HG03025 (cell line): ENCODE data around the gene PLAC1.

Experiments
- ATAC-seq: cut with Tn5 transposase; IDR thresholded peaks from one replicate; pipeline ENCODE4 v1.9.1; 2021; ENCODE audit warnings: mild to moderate bottlenecking, moderate library complexity; ENCODE audit not compliant: unreplicated experiment, low FRiP score

Gene PLAC1

DNA sequence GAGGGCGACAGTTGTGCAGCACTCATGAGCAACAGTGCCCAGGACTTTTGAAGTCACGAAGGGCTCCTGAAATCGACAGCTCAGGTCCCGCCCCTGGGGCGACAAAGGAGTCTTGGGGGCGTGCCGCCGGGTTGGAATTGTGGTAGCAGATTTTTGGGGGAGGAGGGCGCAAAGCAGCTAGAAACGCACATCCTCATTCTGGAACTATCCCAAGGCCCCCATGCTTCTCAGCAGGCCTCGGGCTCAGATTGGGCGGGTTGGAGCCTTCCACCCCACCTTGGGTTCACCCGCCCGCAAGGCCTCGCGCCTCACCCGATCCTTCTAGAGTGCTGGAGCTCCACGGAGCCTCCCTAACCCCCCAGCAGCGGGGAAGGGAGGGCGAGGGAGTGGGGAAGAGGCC, 112.8 kb downstream of the PLAC1 start:
- ATAC-seq: no peak

DNA sequence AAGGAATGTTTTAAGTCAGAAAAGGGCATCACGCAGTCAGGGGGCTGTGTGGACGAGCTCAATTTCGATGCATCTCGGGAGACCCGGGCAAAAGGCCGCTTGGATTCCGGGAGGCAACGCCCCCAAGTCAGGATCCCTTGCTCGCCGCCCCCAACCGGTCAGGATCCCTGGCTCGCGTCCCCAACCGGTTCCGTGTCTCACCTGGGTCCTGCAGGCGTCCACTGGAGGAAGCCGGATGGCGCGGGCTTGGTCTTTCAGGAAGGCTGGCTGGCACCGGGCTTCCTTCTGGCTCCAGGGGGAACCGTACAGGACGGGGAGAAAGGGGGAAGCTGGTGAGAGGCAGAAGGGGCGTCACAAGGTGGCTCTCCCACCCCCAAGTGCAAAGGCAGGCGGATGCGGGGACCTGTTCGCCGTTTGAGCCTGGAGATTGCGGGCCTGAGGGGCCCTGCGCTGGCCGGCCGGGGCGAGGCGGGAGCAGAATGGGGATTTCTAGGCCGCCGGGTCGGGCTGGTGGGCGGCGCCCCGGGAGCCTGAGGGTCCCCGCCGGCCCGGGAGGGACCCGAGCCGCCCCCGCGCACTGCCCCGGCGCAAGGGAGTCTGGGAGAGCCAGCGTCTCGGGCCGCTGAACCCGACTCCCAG, 113.6 kb downstream of the PLAC1 start:
- ATAC-seq: no peak

DNA sequence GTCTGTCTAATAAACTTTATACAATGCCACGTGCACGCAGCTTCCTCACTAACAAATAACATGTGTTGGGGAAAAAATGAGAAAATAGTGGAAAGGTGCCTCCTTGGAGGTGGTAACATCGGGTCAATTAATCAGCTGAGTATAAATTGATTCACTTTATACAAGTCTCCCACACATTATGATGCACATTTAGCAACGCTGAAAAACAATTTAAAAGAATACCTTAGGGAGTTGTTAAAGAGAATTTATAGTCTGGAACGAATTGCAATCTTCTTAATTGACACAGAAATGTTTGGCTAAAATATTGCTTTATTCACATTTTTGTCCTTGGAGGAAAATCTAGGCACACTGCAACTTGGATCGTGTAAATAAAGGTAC, 114.1 kb downstream of the PLAC1 start:
- no peak for ATAC-seq

DNA sequence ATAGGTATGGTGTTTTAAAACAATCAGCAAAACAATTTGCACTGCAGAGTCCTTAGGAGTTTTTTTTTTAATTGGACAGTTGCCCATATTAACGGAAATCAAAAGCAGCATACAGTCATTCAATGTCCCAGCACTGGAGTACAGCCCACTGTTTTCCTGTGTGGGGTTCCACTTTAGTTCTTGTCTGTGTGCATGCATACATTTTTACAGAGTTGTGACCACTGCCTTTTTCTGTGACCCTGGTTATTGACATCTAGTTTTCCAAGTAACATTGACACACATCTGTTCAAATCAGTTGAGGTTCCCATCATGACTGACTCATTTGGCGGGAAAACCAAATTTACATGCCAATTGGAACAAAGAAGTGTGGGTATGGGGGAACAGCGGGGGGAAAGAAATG, 115.0 kb downstream of the PLAC1 start:
- no peak for ATAC-seq

DNA sequence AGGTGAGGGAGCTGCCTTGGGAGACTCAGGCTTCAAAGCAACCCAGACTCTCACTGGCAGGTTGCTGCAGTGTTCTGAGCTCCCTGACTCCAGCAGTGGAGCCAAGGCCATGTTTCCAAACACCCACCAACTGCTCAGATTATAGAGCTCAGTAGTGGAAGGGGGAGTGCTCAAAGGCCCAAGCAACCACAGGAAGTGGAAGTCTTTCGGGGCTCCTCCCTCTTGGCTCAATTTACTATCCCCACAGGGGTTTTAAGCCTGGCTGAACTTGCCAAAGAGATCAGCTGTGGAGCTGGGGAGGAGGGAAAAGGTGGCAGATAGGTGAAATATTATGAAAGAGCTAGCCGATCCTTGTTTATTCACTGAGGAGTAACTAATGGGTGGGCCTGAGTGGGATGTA, 115.8 kb downstream of the PLAC1 start:
- ATAC-seq: no peak

DNA sequence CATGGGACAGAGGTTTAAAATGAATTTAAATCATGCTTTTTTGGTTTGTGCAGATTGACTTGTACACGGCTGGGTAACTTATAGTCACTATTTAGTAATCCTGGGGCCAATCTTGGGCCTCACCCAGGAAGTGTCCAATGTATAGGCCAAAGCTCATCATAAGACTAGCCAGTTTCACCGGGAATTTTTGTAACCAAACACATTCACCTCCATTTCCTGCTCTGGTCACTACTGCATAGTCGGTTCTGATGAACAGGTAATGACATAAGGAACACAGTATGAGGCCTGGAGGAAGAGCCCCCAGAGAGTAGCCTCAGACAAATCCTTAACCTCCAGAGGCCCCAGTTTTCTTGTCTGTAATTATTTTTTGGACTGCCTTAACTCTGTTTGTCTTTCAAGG, 116.4 kb downstream of the PLAC1 start:
- no peak for ATAC-seq

DNA sequence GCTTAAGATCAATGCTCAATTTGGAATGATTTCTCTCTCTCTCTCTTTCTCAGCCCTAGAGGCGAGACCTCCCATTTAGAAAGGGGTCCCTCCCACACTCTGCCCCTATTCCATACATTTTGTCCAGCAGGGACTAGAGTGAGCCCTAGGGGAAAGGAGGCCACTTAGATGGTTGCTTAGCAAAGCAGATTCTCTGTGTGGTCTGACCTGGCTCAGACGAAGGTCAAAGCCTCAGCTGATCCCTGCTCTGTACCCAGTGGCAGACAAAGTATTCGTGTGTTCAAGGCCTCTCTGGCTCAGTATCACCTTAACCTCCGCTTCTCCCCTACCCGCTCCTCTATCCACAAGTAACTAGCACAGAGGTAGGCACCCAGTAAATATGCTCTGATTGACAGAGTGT, 120.0 kb downstream of the PLAC1 start:
- ATAC-seq: no peak

DNA sequence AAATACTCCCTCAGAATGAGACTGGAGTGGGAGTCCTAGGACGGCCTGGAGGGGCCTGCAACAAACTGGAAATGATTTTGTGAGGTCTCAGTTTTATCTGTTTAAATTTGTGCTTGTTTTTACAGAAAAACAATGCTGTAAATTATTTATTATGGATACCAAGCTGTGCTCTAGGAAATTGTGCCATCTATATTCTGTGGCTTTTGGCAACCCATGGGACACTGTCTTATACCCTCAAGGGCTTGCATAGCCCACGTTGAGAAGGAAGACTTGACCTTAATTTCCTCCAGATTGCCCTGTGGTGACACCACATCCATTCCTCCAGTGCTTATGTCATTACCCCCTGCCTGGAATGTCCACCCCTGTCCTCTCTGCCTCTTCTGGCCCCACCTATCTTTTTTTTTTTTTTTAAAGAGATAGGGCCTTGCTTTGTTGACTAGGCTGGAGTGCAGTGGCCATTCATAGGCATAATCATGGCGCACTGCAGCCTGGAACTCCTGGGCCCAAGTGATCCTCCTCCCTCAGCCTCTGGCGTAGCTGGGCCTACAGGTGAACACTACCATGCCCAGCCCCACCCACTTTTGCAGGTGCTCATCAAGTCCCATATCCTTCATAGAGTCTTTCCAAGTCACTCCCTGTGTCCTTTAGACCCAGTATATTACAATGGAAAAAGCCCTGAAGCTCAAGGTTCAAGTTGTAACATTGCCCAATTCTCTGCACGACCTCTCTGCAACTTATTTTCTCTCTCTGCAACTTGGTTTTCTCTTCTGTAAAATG, 120.9 kb downstream of the PLAC1 start:
- ATAC-seq: no peak

DNA sequence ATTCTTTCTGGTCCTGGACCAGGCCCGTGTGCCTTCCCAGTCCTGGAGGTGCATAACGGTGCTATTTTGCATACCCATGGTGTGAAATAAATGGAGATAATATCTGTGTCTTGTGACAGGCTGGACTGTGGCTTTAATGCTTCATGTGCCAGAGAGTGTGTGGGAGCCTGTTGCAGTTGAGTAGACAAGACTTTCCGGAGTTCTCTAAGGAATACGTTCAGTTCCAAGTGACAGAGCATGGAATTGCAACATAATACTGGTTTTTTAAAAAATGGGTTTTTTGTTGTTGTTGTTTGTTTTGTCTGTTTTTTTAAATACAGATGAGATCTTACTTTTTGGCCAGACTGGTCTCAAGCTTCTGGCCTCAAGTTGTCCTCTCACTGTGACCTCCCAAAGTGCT, 124.3 kb downstream of the PLAC1 start:
- no peak for ATAC-seq

DNA sequence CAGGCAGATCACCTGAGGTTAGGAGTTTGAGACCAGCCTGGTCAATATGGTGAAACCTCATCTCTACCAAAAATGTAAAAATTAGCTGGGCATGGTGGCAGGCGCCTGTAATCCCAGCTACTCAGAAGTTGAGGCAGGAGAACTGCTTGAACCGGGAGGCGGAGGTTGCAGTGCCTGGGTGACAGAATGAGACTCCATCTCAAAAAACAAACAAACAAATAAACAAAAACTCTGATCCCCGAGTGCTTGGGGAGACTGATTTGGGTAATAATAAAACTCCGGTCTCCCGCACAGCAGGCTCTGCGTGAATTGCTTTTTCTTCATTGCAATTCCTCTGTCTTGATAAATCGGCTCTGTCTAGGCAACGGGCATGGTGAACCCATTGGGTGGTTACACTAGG, 124.9 kb downstream of the PLAC1 start:
- no peak for ATAC-seq

DNA sequence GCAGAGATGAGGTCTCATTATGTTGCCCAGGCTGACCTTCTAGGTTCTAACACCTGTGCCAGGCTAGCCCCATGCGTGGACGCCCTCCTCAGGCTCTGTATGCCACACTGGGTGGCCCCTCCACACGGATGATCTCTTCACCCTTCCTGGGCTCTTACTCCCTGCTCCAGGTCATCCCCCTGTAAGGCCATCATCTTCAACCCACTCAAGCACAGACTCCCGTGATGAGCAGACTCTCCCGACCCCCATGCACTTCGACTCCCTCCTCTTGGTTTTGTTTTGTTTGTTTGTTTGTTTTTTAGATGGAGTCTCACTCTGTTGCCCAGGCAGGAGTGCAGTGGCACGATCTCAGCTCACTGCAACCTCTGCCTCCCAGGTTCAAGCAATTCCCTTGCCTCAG, 127.4 kb downstream of the PLAC1 start:
- no peak for ATAC-seq

DNA sequence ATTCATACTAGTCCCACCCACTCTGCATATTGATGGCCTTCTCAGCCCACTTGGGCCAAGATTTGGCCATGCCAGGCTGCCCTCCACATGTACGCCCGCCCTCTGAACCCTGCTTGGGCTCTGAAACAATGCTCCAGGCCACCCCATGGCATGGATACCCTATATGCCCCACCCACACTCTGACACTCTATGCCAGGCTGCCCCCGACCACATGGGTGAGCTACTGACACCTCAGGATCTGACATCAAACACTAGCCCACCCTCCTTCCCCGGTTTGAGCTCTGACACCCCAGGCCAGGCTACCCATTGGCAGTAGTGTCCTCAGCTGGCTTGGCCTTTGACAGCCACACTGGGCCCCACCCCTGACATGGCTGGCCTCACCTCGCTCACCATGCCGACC, 128.8 kb downstream of the PLAC1 start:
- ATAC-seq: no peak

DNA sequence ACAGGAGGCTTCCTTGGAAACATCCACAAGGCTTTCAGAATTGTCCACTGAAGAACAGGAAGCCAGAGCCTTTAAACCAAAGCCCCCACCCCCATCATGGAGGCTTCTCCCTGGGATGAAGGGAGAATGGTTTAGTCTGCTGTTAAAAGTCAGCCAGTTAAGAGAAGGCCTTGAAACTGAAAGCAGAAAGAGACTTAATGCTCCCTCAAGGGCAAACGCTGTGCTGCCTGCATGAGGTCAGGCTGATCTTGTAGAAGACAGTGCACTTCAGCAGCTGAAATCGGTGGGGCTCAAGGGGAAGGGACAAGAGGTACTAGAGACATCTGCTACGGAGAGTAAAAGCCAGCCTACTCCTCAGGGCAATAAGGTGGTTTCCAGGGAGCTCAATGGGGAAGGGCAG, 129.3 kb downstream of the PLAC1 start:
- peak; percentile 80 for ATAC-seq

DNA sequence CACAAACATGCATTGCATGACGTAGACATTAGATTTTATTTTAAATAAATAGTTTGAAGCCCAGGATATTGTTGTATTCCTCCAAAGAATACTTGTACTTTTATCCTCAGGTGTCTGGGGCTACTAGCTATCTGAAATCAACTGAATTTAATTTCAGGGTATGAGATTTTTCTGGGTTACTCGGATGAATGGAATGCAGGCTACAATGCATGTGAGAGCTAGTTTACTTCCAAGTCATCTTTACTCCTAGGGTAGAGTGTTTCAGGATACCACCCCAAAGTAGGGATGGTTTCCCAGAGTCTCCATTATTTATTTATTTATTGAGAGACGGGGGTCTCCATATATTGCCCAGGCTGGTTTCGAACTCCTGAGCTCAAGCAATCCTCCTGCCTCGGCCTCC, 131.9 kb downstream of the PLAC1 start:
- no peak for ATAC-seq

DNA sequence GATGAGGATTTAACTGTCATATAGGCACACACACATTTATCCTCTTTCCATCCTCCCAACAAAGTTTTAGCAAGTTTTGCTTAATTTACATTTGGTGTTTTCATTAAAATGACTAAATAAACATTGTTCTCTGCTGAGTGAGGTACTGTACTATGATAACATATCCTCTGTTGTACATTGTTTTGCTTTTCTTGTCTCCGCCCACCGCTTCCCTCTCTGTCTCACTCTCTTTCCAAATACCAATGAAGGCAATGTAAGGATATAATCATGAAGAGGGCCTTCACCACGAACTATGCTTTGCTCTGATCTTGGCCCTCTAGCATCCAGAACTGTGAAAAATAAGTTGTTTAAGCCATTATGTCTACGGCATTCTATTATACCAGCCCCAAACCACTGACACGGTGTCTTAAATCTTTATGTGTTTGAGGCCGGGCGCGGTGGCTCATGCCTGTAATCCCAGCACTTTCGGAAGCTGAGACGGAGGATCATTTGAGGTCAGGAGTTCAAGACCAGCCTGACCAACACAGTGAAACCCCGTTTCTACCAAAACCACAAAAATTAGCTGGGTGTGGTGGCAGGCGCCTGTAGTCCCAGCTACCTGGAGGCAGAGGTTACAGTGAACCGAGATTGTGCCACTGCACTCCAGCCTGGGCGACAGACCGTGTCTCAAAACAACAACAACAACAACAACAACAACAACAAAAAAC, 133.0 kb downstream of the PLAC1 start:
- no peak for ATAC-seq

DNA sequence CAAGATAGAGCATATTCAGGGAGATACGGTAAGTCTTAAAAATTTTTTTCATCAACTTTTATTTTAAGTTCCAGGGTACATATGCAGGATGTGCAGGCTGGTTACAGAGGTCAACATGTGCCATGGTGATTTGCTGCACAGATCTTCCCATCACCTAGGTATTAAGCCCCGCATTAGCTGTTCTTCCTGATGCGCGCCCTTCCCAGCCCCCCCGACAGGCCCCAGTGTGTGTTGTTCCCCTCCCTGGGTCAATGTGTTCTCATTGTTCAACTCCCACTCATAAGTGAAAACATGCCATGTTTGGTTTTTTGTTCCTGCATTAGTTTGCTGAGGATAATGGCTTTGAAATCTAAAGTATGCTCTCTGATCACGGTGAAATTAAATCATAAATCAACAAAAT, 134.1 kb downstream of the PLAC1 start:
- ATAC-seq: no peak

DNA sequence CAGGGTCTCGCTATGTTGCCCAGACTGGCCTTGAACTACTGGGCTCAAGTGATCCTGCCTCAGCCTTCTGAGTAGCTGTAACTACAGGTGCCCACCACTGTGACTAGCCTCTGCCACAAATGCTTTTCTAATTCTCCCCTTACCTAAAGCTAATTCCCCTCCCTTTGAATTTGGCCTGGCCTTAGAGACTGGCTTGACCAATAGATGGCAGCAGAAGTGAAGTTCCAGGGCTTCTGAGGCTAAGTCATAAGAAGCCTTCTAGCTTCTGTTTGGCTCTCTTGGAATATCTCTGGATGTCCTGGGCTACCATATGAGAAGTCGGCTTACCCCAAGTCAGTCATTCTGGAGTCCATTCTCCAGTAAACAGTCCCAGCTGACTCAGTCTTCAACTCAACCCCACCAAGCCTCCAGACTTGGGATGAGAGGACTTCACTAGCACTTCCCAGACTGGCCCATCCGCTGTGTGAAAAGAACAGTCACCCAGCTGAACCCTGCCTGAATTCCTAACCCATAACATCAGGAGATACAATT, 137.3 kb downstream of the PLAC1 start:
- no peak for ATAC-seq
